OCI-LY1 (cell line): Measurements from ENCODE around the gene IGF1R.

ENCODE experiments used
- H2AFZ ChIP-seq: fragments of 200-600 bp; sonication (generic), shearing (Covaris generic); 2 replicates; pipeline ENCODE4 v1.6.0; 2014; ENCODE audit warnings: antibody characterized with exemption, mild to moderate bottlenecking, low read length
- H3F3A ChIP-seq: fragments of 200-600 bp; sonication (generic), shearing (Covaris generic); 2 replicates; pipeline ENCODE4 v1.6.0; 2014; ENCODE audit warnings: mild to moderate bottlenecking, antibody characterized with exemption, low read length, moderate library complexity; ENCODE audit not compliant: insufficient read depth
- H3K27ac ChIP-seq: fragments of 200-600 bp; sonication (generic); 2 replicates; pipeline ENCODE4 v1.5.1; 2014; ENCODE audit warnings: low read length, mixed run types, mild to moderate bottlenecking, low read depth; ENCODE audit not compliant: poor library complexity, severe bottlenecking
- H3K27me3 ChIP-seq: fragments of 200-600 bp; sonication (generic); 2 replicates; pipeline ENCODE4 v1.6.0; 2014; ENCODE audit warnings: antibody characterized with exemption, mild to moderate bottlenecking, low read length, moderate library complexity; ENCODE audit not compliant: insufficient read depth
- H3K36me3 ChIP-seq: fragments of 200-600 bp; sonication (generic); 2 replicates; pipeline ENCODE4 v1.6.1; 2014; ENCODE audit warnings: mild to moderate bottlenecking, antibody characterized with exemption, low read length, moderate library complexity, mixed read lengths; ENCODE audit not compliant: insufficient read depth
- H3K4me1 ChIP-seq: fragments of 200-600 bp; sonication (generic); 2 replicates; pipeline ENCODE4 v1.5.1; 2014; ENCODE audit warnings: mild to moderate bottlenecking, low read length, moderate library complexity; ENCODE audit not compliant: insufficient read depth, severe bottlenecking
- H3K4me2 ChIP-seq: fragments of 200-600 bp; sonication (generic), shearing (Covaris generic); 2 replicates; pipeline ENCODE4 v1.6.1; 2014; ENCODE audit warnings: low read length
- H3K4me3 ChIP-seq: fragments of 200-600 bp; sonication (generic); 2 replicates; pipeline ENCODE4 v1.5.1; 2014; ENCODE audit warnings: low read length, low read depth, mild to moderate bottlenecking, mixed read lengths; ENCODE audit not compliant: poor library complexity, severe bottlenecking
- H3K79me2 ChIP-seq: fragments of 200-600 bp; shearing (Covaris generic); 2 replicates; pipeline ENCODE4 v1.6.1; 2016; ENCODE audit warnings: mixed run types, low read length, mixed read lengths; ENCODE audit not compliant: insufficient read depth
- H3K9ac ChIP-seq: fragments of 200-600 bp; sonication (generic), shearing (Covaris generic); 2 replicates; pipeline ENCODE4 v1.6.1; 2014; ENCODE audit warnings: mild to moderate bottlenecking, low read length, mixed read lengths
- H3K9me2 ChIP-seq: fragments of 200-600 bp; sonication (generic), shearing (Covaris generic); 2 replicates; pipeline ENCODE4 v1.6.1; 2014; ENCODE audit warnings: low read depth, mild to moderate bottlenecking, low read length, mixed read lengths
- H3K9me3 ChIP-seq: fragments of 200-600 bp; shearing (Covaris generic); 2 replicates; pipeline ENCODE4 v1.6.1; 2014; ENCODE audit warnings: low read length, mixed read lengths
- H4K20me1 ChIP-seq: fragments of 200-600 bp; sonication (generic), shearing (Covaris generic); 2 replicates; pipeline ENCODE4 v1.6.0; 2016; ENCODE audit warnings: mild to moderate bottlenecking, low read length; ENCODE audit not compliant: insufficient read depth
- EZH2 ChIP-seq: fragments of 200-600 bp; sonication (generic), shearing (Covaris generic); IDR thresholded peaks from 2 replicates; pipeline ENCODE4 v1.8.0; 2017; ENCODE audit warnings: borderline replicate concordance, mixed run types, mild to moderate bottlenecking, antibody characterized with exemption, low read length, moderate library complexity, mixed read lengths
- TF ChIP-seq, protein P1 (sequence below): fragments of 200-600 bp; sonication (generic), shearing (Covaris generic); IDR thresholded peaks from 2 replicates; pipeline ENCODE4 v1.5.1; 2017; ENCODE audit warnings: mild to moderate bottlenecking, antibody characterized with exemption, low read length, moderate library complexity, mixed read lengths

The IGF1R gene

DNA sequence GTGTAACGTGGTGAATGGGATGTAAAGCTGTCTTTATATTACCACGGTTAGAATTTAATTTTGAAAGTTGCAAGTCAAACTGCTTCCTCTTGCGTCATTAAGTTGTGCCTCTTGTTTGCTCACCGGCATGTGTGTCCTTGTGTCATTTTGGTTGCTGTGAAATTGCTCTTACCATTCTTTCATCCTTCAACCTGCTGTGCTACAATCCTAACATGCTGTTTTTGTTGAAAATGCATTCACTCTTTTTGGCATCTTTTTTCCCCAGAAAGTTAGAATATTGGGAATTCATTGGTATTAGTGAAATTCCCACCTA is 194.6 kb downstream of the IGF1R start:
- H4K20me1 ChIP-seq, result no peaks in the 10 kb centered on the region
- no peaks in the 10 kb centered on the region for H3K9me2 ChIP-seq
- no peaks in the 10 kb centered on the region for H3K79me2 ChIP-seq
- no peaks in the 10 kb centered on the region for H3K36me3 ChIP-seq
- no peaks in the 10 kb centered on the region for H3K4me1 ChIP-seq
- H3K27ac ChIP-seq, result no peak overlapping the region
- no peak overlapping the region for H3K9ac ChIP-seq
- H3K9me3 ChIP-seq, result no peaks in the 10 kb centered on the region
- TF ChIP-seq EZH2, result no peak
- TF ChIP-seq, protein P1, sequence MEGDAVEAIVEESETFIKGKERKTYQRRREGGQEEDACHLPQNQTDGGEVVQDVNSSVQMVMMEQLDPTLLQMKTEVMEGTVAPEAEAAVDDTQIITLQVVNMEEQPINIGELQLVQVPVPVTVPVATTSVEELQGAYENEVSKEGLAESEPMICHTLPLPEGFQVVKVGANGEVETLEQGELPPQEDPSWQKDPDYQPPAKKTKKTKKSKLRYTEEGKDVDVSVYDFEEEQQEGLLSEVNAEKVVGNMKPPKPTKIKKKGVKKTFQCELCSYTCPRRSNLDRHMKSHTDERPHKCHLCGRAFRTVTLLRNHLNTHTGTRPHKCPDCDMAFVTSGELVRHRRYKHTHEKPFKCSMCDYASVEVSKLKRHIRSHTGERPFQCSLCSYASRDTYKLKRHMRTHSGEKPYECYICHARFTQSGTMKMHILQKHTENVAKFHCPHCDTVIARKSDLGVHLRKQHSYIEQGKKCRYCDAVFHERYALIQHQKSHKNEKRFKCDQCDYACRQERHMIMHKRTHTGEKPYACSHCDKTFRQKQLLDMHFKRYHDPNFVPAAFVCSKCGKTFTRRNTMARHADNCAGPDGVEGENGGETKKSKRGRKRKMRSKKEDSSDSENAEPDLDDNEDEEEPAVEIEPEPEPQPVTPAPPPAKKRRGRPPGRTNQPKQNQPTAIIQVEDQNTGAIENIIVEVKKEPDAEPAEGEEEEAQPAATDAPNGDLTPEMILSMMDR, result no peak
- no peak overlapping the region for H2AFZ ChIP-seq
- no peaks in the 10 kb centered on the region for H3K27me3 ChIP-seq
- H3K4me2 ChIP-seq, result no peak overlapping the region
- H3F3A ChIP-seq, result no peaks in the 10 kb centered on the region
- H3K4me3 ChIP-seq, result no peak overlapping the region

DNA sequence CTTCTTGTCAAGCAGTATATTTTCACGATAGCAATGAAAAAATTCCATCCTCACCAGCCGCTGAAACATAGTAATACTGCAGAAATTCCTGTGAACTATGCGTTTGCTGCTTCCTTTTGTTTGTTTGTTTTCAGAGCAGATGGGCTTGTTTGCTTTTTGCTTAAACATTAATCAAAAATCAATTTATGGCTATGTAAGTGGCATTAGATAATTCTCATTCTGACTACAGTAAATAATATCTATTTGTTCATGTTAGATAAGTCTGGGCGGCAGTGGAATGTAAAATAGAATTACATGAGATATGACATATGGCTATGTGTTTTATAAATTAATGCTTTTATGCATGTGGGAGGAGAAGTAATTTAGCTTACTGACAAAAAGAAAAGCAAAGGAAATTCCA is 195.5 kb downstream of the IGF1R start:
- H3K4me1 ChIP-seq, result no peaks in the 10 kb centered on the region
- no peak overlapping the region for H3K9ac ChIP-seq
- H3K36me3 ChIP-seq, result no peaks in the 10 kb centered on the region
- no peak overlapping the region for H3K4me3 ChIP-seq
- TF ChIP-seq EZH2, result no peak
- TF ChIP-seq, protein P1, result no peak
- no peak overlapping the region for H3K4me2 ChIP-seq
- no peak overlapping the region for H2AFZ ChIP-seq
- no peaks in the 10 kb centered on the region for H4K20me1 ChIP-seq
- no peaks in the 10 kb centered on the region for H3K27me3 ChIP-seq
- no peaks in the 10 kb centered on the region for H3K9me3 ChIP-seq
- H3K79me2 ChIP-seq, result no peaks in the 10 kb centered on the region
- no peak overlapping the region for H3K27ac ChIP-seq
- no peaks in the 10 kb centered on the region for H3F3A ChIP-seq
- no peaks in the 10 kb centered on the region for H3K9me2 ChIP-seq

DNA sequence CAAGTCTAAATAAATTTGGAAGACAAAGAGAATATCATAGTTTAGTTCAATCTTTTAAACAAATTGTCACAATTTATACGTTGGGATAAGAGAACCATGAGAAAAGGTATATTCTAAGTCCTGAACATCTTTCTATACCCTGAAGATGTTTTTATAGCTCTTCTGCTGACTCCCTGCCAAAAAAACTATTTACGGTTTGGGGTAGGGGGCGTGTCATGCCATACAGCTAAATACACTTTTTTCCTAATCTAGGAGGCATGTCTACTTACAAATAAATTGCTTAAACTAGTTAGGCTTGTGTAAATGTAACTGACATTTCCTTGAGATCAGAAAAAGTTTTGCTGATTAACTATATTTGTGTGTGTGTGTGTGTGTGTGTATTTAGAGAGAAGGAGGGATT is 195.9 kb downstream of the IGF1R start:
- H3K79me2 ChIP-seq, result no peaks in the 10 kb centered on the region
- H4K20me1 ChIP-seq, result no peaks in the 10 kb centered on the region
- H3K9ac ChIP-seq, result no peak overlapping the region
- no peak overlapping the region for H3K4me2 ChIP-seq
- H3K27me3 ChIP-seq, result no peaks in the 10 kb centered on the region
- H3K4me1 ChIP-seq, result no peaks in the 10 kb centered on the region
- TF ChIP-seq, protein P1, result no peak
- TF ChIP-seq EZH2, result no peak
- H3K4me3 ChIP-seq, result no peak overlapping the region
- H2AFZ ChIP-seq, result no peak overlapping the region
- H3K9me2 ChIP-seq, result no peaks in the 10 kb centered on the region
- H3K36me3 ChIP-seq, result no peaks in the 10 kb centered on the region
- H3K27ac ChIP-seq, result no peak overlapping the region
- no peaks in the 10 kb centered on the region for H3F3A ChIP-seq
- no peaks in the 10 kb centered on the region for H3K9me3 ChIP-seq
